NK-92 (cell line): ENCODE measurements around the gene CELA3A.
"Not testable (repeated sequence)": the region's sequence is repeated elsewhere in the genome, so short reads cannot be mapped to it uniquely, and the experiment has no call there.

Source experiments
- DNase-seq: peaks from one replicate; lab custom pipeline; 2025; ENCODE audit not compliant: unreplicated experiment; lab: John Stamatoyannopoulos, UW

The CELA3A gene

GRCh38 chr1:22001409-22001808 is at the start of gene CELA3A:
Gene CELA3A (plus strand): TSS chr1:22001657. CDS start chr1:22001675, 18 bp downstream.
- no peak for DNase-seq

GRCh38 chr1:21952786-21953520 is 48.5 kb upstream of the CELA3A start:
- no peak for DNase-seq

GRCh38 chr1:21955058-21955457 is 46.4 kb upstream of the CELA3A start:
- no peak for DNase-seq

- no peak for DNase-seq
Measured at GRCh38 chr1:21955501-21956281, 45.8 kb upstream of the CELA3A start.

- no peak for DNase-seq
Measured at GRCh38 chr1:21956720-21957552, 44.5 kb upstream of the CELA3A start.

- DNase-seq: no peak
Measured at GRCh38 chr1:21961337-21961736, 40.1 kb upstream of the CELA3A start.

GRCh38 chr1:21961799-21962198 is 39.7 kb upstream of the CELA3A start:
- DNase-seq: no peak

- no peak for DNase-seq
Measured at GRCh38 chr1:21963477-21964217, 37.8 kb upstream of the CELA3A start.

GRCh38 chr1:21966247-21967000 is 35.0 kb upstream of the CELA3A start:
- DNase-seq: no peak

- DNase-seq: not testable (repeated sequence)
Measured at GRCh38 chr1:21967216-21967615, 34.2 kb upstream of the CELA3A start.

GRCh38 chr1:21969066-21969465 is 32.4 kb upstream of the CELA3A start:
- not testable (repeated sequence) for DNase-seq

- not testable (repeated sequence) for DNase-seq
Measured at GRCh38 chr1:21970523-21970922, 30.9 kb upstream of the CELA3A start.

GRCh38 chr1:21972973-21973441 is 28.4 kb upstream of the CELA3A start:
- DNase-seq: not testable (repeated sequence)

GRCh38 chr1:21973948-21974347 is 27.5 kb upstream of the CELA3A start:
- DNase-seq: not testable (repeated sequence)

- not testable (repeated sequence) for DNase-seq
Measured at GRCh38 chr1:21974699-21975098, 26.8 kb upstream of the CELA3A start.

GRCh38 chr1:21975296-21975695 is 26.2 kb upstream of the CELA3A start:
- not testable (repeated sequence) for DNase-seq

- not testable (repeated sequence) for DNase-seq
Measured at GRCh38 chr1:21976703-21977239, 24.7 kb upstream of the CELA3A start, which contains the start of gene CELA3B. Gene CELA3B (plus strand): TSS chr1:21977022. CDS start chr1:21977040, 18 bp downstream.

- DNase-seq: not testable (repeated sequence)
Measured at GRCh38 chr1:21978209-21978608, 23.2 kb upstream of the CELA3A start.

- not testable (repeated sequence) for DNase-seq
Measured at GRCh38 chr1:21980515-21981220, 20.8 kb upstream of the CELA3A start.
